ENCODE measurements around the gene RCAN2.

Gene RCAN2

GRCh38 chr6:46190889-46191288 lies 300.4 kb downstream of the RCAN2 start:
- Histone ChIP-seq H3K27me3 (ENCODE audit: control insufficient read depth, insufficient read depth, low read length) (no peaks in the 10 kb centered on the region), H3K27ac (ENCODE audit: low read depth, low read length) (no peak overlapping the region)

GRCh38 chr6:46189726-46190125 lies 301.5 kb downstream of the RCAN2 start:
- H3K27ac ChIP-seq (ENCODE audit: low read depth, low read length): no peak overlapping the region
- H3K9ac ChIP-seq (ENCODE audit: low read length): no peak overlapping the region
- no peak overlapping the region for H3K4me3 ChIP-seq (ENCODE audit: low read length)
- no peaks in the 10 kb centered on the region for H3K27me3 ChIP-seq (ENCODE audit: control insufficient read depth, insufficient read depth, low read length)
- no peaks in the 10 kb centered on the region for H3K4me1 ChIP-seq (ENCODE audit: control insufficient read depth, insufficient read depth, low read length)
- no peaks in the 10 kb centered on the region for H3K36me3 ChIP-seq (ENCODE audit: control insufficient read depth, insufficient read depth, low read length)

More at GRCh38 chr6:46190889-46191288, 300.4 kb downstream of the RCAN2 start:
- H3K36me3 ChIP-seq (ENCODE audit: control insufficient read depth, insufficient read depth, low read length): no peaks in the 10 kb centered on the region
- H3K4me3 ChIP-seq (ENCODE audit: low read length): no peak overlapping the region
- H3K4me1 ChIP-seq (ENCODE audit: control insufficient read depth, insufficient read depth, low read length): no peaks in the 10 kb centered on the region
- H3K9ac ChIP-seq (ENCODE audit: low read length): no peak overlapping the region

GRCh38 chr6:46186583-46186982 lies 304.7 kb downstream of the RCAN2 start:
- no peak overlapping the region for H3K27ac ChIP-seq (ENCODE audit: low read depth, low read length)
- H3K9ac ChIP-seq (ENCODE audit: low read length): no peak overlapping the region
- H3K4me3 ChIP-seq (ENCODE audit: low read length): no peak overlapping the region
- no peaks in the 10 kb centered on the region for H3K36me3 ChIP-seq (ENCODE audit: control insufficient read depth, insufficient read depth, low read length)
- no peaks in the 10 kb centered on the region for H3K27me3 ChIP-seq (ENCODE audit: control insufficient read depth, insufficient read depth, low read length)
- H3K4me1 ChIP-seq (ENCODE audit: control insufficient read depth, insufficient read depth, low read length): no peaks in the 10 kb centered on the region

- Histone ChIP-seq H3K9ac (ENCODE audit: low read length) (no peak overlapping the region), H3K36me3 (ENCODE audit: control insufficient read depth, insufficient read depth, low read length) (no peaks in the 10 kb centered on the region), H3K27me3 (ENCODE audit: control insufficient read depth, insufficient read depth, low read length) (no peaks in the 10 kb centered on the region), H3K4me3 (ENCODE audit: low read length) (no peak overlapping the region), H3K4me1 (ENCODE audit: control insufficient read depth, insufficient read depth, low read length) (no peaks in the 10 kb centered on the region), H3K27ac (ENCODE audit: low read depth, low read length) (no peak overlapping the region)
These were observed 307.1 kb downstream of the RCAN2 start for GRCh38 chr6:46184114-46184513.

GRCh38 chr6:46175976-46176375 lies 315.3 kb downstream of the RCAN2 start:
- Histone ChIP-seq H3K4me1 (ENCODE audit: control insufficient read depth, insufficient read depth, low read length) (no peaks in the 10 kb centered on the region), H3K4me3 (ENCODE audit: low read length) (no peak overlapping the region), H3K9ac (ENCODE audit: low read length) (no peak overlapping the region), H3K27ac (ENCODE audit: low read depth, low read length) (no peak overlapping the region), H3K27me3 (ENCODE audit: control insufficient read depth, insufficient read depth, low read length) (no peaks in the 10 kb centered on the region), H3K36me3 (ENCODE audit: control insufficient read depth, insufficient read depth, low read length) (no peaks in the 10 kb centered on the region)

GRCh38 chr6:46175446-46175845 lies 315.8 kb downstream of the RCAN2 start:
- Histone ChIP-seq H3K4me1 (ENCODE audit: control insufficient read depth, insufficient read depth, low read length) (no peaks in the 10 kb centered on the region), H3K4me3 (ENCODE audit: low read length) (no peak overlapping the region), H3K36me3 (ENCODE audit: control insufficient read depth, insufficient read depth, low read length) (no peaks in the 10 kb centered on the region), H3K9ac (ENCODE audit: low read length) (no peak overlapping the region), H3K27me3 (ENCODE audit: control insufficient read depth, insufficient read depth, low read length) (peaks cover 2% of the 10 kb centered on the region), H3K27ac (ENCODE audit: low read depth, low read length) (no peak overlapping the region)

GRCh38 chr6:46174904-46175303 lies 316.3 kb downstream of the RCAN2 start:
- Histone ChIP-seq H3K9ac (ENCODE audit: low read length) (no peak overlapping the region), H3K4me1 (ENCODE audit: control insufficient read depth, insufficient read depth, low read length) (no peaks in the 10 kb centered on the region), H3K4me3 (ENCODE audit: low read length) (no peak overlapping the region), H3K27me3 (ENCODE audit: control insufficient read depth, insufficient read depth, low read length) (peaks cover 4% of the 10 kb centered on the region), H3K36me3 (ENCODE audit: control insufficient read depth, insufficient read depth, low read length) (no peaks in the 10 kb centered on the region), H3K27ac (ENCODE audit: low read depth, low read length) (no peak overlapping the region)

GRCh38 chr6:46172176-46172575 lies 319.1 kb downstream of the RCAN2 start:
- H3K27me3 ChIP-seq (ENCODE audit: control insufficient read depth, insufficient read depth, low read length): peaks cover 4% of the 10 kb centered on the region
- no peaks in the 10 kb centered on the region for H3K4me1 ChIP-seq (ENCODE audit: control insufficient read depth, insufficient read depth, low read length)
- no peak overlapping the region for H3K27ac ChIP-seq (ENCODE audit: low read depth, low read length)
- no peak overlapping the region for H3K4me3 ChIP-seq (ENCODE audit: low read length)
- H3K9ac ChIP-seq (ENCODE audit: low read length): no peak overlapping the region
- no peaks in the 10 kb centered on the region for H3K36me3 ChIP-seq (ENCODE audit: control insufficient read depth, insufficient read depth, low read length)
